ENCODE results near the gene PCDHA11. TPM values are rescaled to one million over a fixed set of nuclear protein-coding genes. Genes with fewer than 3 reads are reported as not detected.

The PCDHA11 gene
- total RNA-seq, 1 experiment from 2014 or later, result 0.27 TPM

- no peak for DNase-seq (ENCODE audit: low read depth)
Observed at GRCh38 chr5:140916325-140916724, 47.6 kb downstream of the PCDHA11 start.

Other genes with a start within 250 kb of the PCDHA11 start
- gene CD14, start 235.8 kb upstream of the PCDHA11 start, total RNA-seq (2014; rRNA removed; shearing (Covaris generic)), result 0.47 TPM in 1 of 2 replicates, not detected in the other
- 15.2 and 32.7 TPM in 2 replicates for gene TMCO6, start 229.5 kb upstream of the PCDHA11 start, total RNA-seq (2014; rRNA removed; shearing (Covaris generic))
- gene NDUFA2, start 221.3 kb upstream of the PCDHA11 start, total RNA-seq (2014; rRNA removed; shearing (Covaris generic)), result 87.2 and 106 TPM in 2 replicates
- gene IK, start 221.1 kb upstream of the PCDHA11 start, total RNA-seq (2014; rRNA removed; shearing (Covaris generic)), result 96.8 and 118 TPM in 2 replicates
- 11.7 and 26.5 TPM in 2 replicates for gene WDR55, start 204.1 kb upstream of the PCDHA11 start, total RNA-seq (2014; rRNA removed; shearing (Covaris generic))
- gene DND1, start 195.4 kb upstream of the PCDHA11 start, total RNA-seq (2014; rRNA removed; shearing (Covaris generic)), result 0.44 TPM in 1 of 2 replicates, not detected in the other
- 36.8 and 58.1 TPM in 2 replicates for gene HARS1, start 177.6 kb upstream of the PCDHA11 start, total RNA-seq (2014; rRNA removed; shearing (Covaris generic))
- 29.6 and 36.7 TPM in 2 replicates for gene HARS2, start 177.5 kb upstream of the PCDHA11 start, total RNA-seq (2014; rRNA removed; shearing (Covaris generic))
- gene ZMAT2, start 168.5 kb upstream of the PCDHA11 start, total RNA-seq (2014; rRNA removed; shearing (Covaris generic)), result 68.0 and 71.3 TPM in 2 replicates
- gene PCDHA1, start 82.8 kb upstream of the PCDHA11 start, total RNA-seq (2014; rRNA removed; shearing (Covaris generic)), result 0.05 TPM in 1 of 2 replicates, not detected in the other
- gene PCDHA2, start 74.1 kb upstream of the PCDHA11 start, total RNA-seq (2014; rRNA removed; shearing (Covaris generic)), result not detected in 2 replicates
- gene PCDHA3, start 67.9 kb upstream of the PCDHA11 start, total RNA-seq (2014; rRNA removed; shearing (Covaris generic)), result not detected in 2 replicates
- not detected in 2 replicates for gene PCDHA4, start 61.9 kb upstream of the PCDHA11 start, total RNA-seq (2014; rRNA removed; shearing (Covaris generic))
- not detected in 2 replicates for gene PCDHA5, start 47.3 kb upstream of the PCDHA11 start, total RNA-seq (2014; rRNA removed; shearing (Covaris generic))
- not detected in 2 replicates for gene PCDHA6, start 41.0 kb upstream of the PCDHA11 start, total RNA-seq (2014; rRNA removed; shearing (Covaris generic))
- 0.02 TPM in 1 of 2 replicates, not detected in the other for gene PCDHA7, start 34.7 kb upstream of the PCDHA11 start, total RNA-seq (2014; rRNA removed; shearing (Covaris generic))
- not detected in 2 replicates for gene PCDHA8, start 27.8 kb upstream of the PCDHA11 start, total RNA-seq (2014; rRNA removed; shearing (Covaris generic))
- not detected in 2 replicates for gene PCDHA9, start 20.6 kb upstream of the PCDHA11 start, total RNA-seq (2014; rRNA removed; shearing (Covaris generic))
- not detected in 2 replicates for gene PCDHA10, start 13.1 kb upstream of the PCDHA11 start, total RNA-seq (2014; rRNA removed; shearing (Covaris generic))
- not detected in 2 replicates for gene PCDHA12, start 6.4 kb downstream of the PCDHA11 start, total RNA-seq (2014; rRNA removed; shearing (Covaris generic))
- gene PCDHA13, start 13.2 kb downstream of the PCDHA11 start, total RNA-seq (2014; rRNA removed; shearing (Covaris generic)), result not detected in 2 replicates
- 0.25 and 0.34 TPM in 2 replicates for gene PCDHAC1, start 57.3 kb downstream of the PCDHA11 start, total RNA-seq (2014; rRNA removed; shearing (Covaris generic))
- 0.17 TPM in 1 of 2 replicates, not detected in the other for gene PCDHAC2, start 97.5 kb downstream of the PCDHA11 start, total RNA-seq (2014; rRNA removed; shearing (Covaris generic))
- gene PCDHB1, start 182.4 kb downstream of the PCDHA11 start, total RNA-seq (2014; rRNA removed; shearing (Covaris generic)), result not detected in 2 replicates
- gene PCDHB2, start 225.7 kb downstream of the PCDHA11 start, total RNA-seq (2014; rRNA removed; shearing (Covaris generic)), result 0.32 and 2.1 TPM in 2 replicates
- gene PCDHB3, start 231.5 kb downstream of the PCDHA11 start, total RNA-seq (2014; rRNA removed; shearing (Covaris generic)), result 3.9 and 8.0 TPM in 2 replicates

Measured in M059J (cell line).